Fibroblast of pulmonary artery (primary cell): ENCODE measurements around the gene TMEM222.

ENCODE experiments used
- DNase-seq: peaks from one replicate; pipeline ENCODE4 v3.0.0-alpha.2; 2010; ENCODE audit warnings: low read depth
- H3K4me3 ChIP-seq: replicated peaks from 2 replicates; pipeline ENCODE4 v1.5.1; 2011; ENCODE audit warnings: low read depth, mild to moderate bottlenecking, control low read depth, low read length, moderate library complexity
- TF ChIP-seq, protein P1 (sequence below): IDR thresholded peaks from 2 replicates; pipeline ENCODE4 v1.5.1; 2011; ENCODE audit warnings: mild to moderate bottlenecking, control low read depth, low read length, inconsistent platforms; ENCODE audit errors: missing control alignments

Gene TMEM222

DNA sequence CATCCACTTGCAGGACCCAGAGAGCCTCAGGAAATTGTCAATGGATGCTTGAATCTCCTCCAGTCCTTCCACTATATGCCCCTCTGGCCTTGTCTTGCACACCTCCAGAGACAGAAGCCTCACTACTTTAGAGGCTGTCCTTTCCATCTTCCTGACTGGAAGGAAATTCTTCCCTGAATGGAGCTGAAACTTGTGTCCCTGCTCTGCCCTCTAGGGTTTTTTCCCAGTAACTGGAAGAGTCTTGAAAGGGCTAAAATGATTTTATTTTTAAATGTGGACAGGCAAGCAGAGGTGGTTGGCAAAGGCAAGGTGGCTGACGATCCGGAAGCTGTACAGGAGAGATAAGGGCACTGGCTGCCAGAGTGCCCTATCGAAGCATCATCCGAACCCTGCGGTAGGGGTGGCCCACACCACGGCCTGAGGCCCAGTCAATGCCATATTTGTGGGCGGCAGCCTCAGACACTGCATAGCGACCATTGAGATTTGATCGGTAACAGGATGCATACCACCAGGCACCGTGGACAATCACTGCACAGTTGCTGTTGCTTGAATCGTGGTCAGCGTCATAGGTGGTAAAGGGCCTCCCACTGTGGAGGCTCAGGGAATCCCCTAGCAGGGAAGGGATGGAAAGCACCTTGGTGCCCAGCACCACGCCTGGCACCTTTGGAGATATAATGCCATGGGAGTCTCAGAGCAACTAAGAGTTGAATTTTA, 47.1 kb downstream of the TMEM222 start:
- TF ChIP-seq, protein P1, sequence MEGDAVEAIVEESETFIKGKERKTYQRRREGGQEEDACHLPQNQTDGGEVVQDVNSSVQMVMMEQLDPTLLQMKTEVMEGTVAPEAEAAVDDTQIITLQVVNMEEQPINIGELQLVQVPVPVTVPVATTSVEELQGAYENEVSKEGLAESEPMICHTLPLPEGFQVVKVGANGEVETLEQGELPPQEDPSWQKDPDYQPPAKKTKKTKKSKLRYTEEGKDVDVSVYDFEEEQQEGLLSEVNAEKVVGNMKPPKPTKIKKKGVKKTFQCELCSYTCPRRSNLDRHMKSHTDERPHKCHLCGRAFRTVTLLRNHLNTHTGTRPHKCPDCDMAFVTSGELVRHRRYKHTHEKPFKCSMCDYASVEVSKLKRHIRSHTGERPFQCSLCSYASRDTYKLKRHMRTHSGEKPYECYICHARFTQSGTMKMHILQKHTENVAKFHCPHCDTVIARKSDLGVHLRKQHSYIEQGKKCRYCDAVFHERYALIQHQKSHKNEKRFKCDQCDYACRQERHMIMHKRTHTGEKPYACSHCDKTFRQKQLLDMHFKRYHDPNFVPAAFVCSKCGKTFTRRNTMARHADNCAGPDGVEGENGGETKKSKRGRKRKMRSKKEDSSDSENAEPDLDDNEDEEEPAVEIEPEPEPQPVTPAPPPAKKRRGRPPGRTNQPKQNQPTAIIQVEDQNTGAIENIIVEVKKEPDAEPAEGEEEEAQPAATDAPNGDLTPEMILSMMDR = peak; percentile 36
- no peak overlapping the region for H3K4me3 ChIP-seq
- DNase-seq = peak; percentile 46

DNA sequence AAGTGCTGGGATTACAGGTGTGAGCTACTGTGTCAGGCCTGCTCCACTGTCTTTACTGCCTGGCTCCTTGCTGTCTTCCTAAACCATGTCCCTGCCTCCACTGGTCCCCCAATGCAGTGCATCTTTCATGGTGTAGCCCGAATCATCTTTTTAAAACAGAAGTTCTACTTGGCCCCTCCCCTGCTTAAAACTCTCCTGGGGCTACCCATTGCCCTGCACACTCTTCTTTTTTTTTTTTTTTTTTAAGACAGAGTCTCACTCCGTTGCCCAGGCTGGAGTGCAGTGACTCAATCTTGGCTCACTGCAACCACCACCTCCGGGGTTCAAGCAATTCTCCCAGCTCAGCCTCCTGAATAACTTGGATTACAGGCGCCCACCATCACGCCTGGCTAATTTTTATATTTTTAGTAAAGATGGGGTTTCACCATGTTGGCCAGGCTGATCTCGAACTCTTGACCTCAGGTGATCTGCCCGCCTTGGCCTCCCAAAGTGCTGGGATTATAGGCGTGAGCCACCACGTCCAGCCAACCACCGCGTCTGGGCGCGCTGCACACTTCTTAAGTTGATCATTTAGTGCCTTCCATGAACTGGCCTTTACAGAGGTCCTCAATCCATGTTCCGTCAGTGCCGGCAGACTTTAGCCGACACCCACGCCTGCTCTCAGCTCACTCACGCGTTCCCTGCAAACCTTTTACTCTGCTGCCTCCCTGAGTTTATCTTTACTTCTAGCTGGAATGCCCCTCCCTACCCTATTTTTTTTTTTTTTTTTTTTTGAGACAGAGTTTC, 50.3 kb downstream of the TMEM222 start:
- no peak overlapping the region for H3K4me3 ChIP-seq
- DNase-seq = no peak
- TF ChIP-seq, protein P1 = no peak

GRCh38 chr1:27372808-27373690, 51.1 kb downstream of the TMEM222 start:
- no peak overlapping the region for H3K4me3 ChIP-seq
- TF ChIP-seq, protein P1 = peak; percentile 42
- DNase-seq = no peak

DNA sequence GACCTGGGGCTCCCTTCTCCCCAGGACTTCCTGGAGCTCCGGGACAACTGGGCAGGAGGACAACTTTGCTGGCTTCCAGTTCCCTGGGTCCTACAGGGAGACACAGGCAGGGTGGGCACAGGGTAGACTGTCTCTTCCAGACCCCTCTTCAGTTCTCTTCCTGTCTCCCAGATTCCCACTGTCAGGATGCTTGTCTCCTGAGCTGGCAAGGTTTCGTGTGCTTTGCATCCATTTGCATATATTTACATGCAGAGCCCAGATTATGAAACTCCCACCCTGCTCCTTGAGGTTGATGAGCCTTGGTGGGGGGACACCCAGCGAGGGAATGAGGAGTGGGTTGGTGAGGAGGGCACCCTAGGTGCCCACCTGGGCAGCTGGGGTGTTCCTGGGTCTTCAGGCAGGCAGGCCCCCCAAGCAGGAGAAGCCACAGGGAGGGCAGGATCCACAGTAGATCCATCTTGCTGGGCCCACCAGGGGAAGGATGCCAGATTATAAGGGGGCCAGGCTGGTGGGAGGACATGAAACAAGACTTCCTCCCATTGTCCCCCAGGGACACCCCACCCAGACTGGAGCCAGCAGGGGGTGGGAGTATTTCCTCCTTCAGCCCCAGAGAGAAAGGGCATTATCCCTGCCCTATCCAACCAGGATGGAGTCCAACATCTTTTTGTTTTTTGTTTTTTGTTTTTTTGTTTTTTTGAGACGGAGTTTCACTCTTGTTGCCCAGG, 52.6 kb downstream of the TMEM222 start, which contains the start of gene FCN3:
FCN3 (minus strand) TSS at position 463 of the 725 bp plus-strand sequence; CDS start at position 457, 6 bp downstream.
- TF ChIP-seq, protein P1 = no peak
- no peak for DNase-seq
- H3K4me3 ChIP-seq = no peak within 1 kb of the TSS

- TF ChIP-seq, protein P1 = no peak
- DNase-seq = no peak
These were observed 56.0 kb downstream of the TMEM222 start for GRCh38 chr1:27377760-27378495.

More at GRCh38 chr1:27377760-27378495, 56.0 kb downstream of the TMEM222 start:
- H3K4me3 ChIP-seq = no peak overlapping the region
